HEK293T (cell line): Measurements from ENCODE around the gene WWTR1.

ENCODE experiments used
- CTCF ChIA-PET: fragments of 350-600 bp; formaldehyde crosslinking; extraction: SDS; loops from one replicate; lab custom pipeline; 2021; ENCODE audit warnings: antibody characterized with exemption, inconsistent platforms; lab: Yijun Ruan, JAX
- POLR2A ChIA-PET: fragments of 350-600 bp; formaldehyde crosslinking; extraction: SDS; loops from one replicate; lab custom pipeline; 2020; ENCODE audit warnings: antibody characterized with exemption, inconsistent platforms; lab: Yijun Ruan, JAX
- DNase-seq: peaks from one replicate; pipeline ENCODE4 v3.0.0; 2012; ENCODE audit warnings: mixed read lengths; ENCODE audit errors: extremely low spot score
- ARNT ChIP-seq: fragments of 450-650 bp; IDR thresholded peaks from 2 replicates; pipeline ENCODE4 v1.6.1; 2017; ENCODE audit warnings: mild to moderate bottlenecking
- BHLHE40 ChIP-seq: fragments of 450-650 bp; IDR thresholded peaks from 2 replicates; pipeline ENCODE4 v1.6.1; 2016; ENCODE audit warnings: mild to moderate bottlenecking, moderate library complexity, borderline replicate concordance
- CTBP1 ChIP-seq: fragments of 450-650 bp; IDR thresholded peaks from 2 replicates; pipeline ENCODE4 v1.6.1; 2016; ENCODE audit warnings: borderline replicate concordance
- ELF4 ChIP-seq: fragments of 450-650 bp; IDR thresholded peaks from 2 replicates; pipeline ENCODE4 v1.6.1; 2017; ENCODE audit warnings: antibody characterized with exemption
- FOXA1 ChIP-seq: fragments of 450-650 bp; IDR thresholded peaks from 2 replicates; pipeline ENCODE4 v1.6.1; 2016; ENCODE audit warnings: mild to moderate bottlenecking
- FOXK2 ChIP-seq: fragments of 450-650 bp; IDR thresholded peaks from 2 replicates; pipeline ENCODE4 v1.6.1; 2016; ENCODE audit warnings: mild to moderate bottlenecking
- FOXM1 ChIP-seq: fragments of 450-650 bp; IDR thresholded peaks from 2 replicates; pipeline ENCODE4 v1.6.1; 2017; ENCODE audit warnings: mild to moderate bottlenecking, borderline replicate concordance
- HDGF ChIP-seq: fragments of 450-650 bp; IDR thresholded peaks from 2 replicates; pipeline ENCODE4 v1.6.1; 2017; ENCODE audit warnings: antibody characterized with exemption, borderline replicate concordance
- L3MBTL2 ChIP-seq: fragments of 450-650 bp; conservative IDR thresholded peaks from 2 replicates; pipeline ENCODE4 v1.6.1; 2016; ENCODE audit warnings: mild to moderate bottlenecking
- LEF1 ChIP-seq: fragments of 450-650 bp; IDR thresholded peaks from 2 replicates; pipeline ENCODE4 v1.6.1; 2017; ENCODE audit warnings: mild to moderate bottlenecking, borderline replicate concordance
- NFRKB ChIP-seq: fragments of 450-650 bp; IDR thresholded peaks from 2 replicates; pipeline ENCODE4 v1.6.1; 2016; ENCODE audit warnings: mild to moderate bottlenecking, moderate library complexity
- PKNOX1 ChIP-seq: fragments of 450-650 bp; IDR thresholded peaks from 2 replicates; pipeline ENCODE4 v1.6.1; 2016
- SP1 ChIP-seq: fragments of 450-650 bp; IDR thresholded peaks from 2 replicates; pipeline ENCODE4 v1.6.1; 2017
- SUZ12 ChIP-seq: fragments of 450-650 bp; IDR thresholded peaks from 2 replicates; pipeline ENCODE4 v1.6.1; 2016; ENCODE audit warnings: mild to moderate bottlenecking
- TARDBP ChIP-seq: fragments of 450-650 bp; IDR thresholded peaks from 2 replicates; pipeline ENCODE4 v1.6.1; 2016
- ZNF384 ChIP-seq: fragments of 450-650 bp; IDR thresholded peaks from 2 replicates; pipeline ENCODE4 v1.6.1; 2016

WWTR1 gene

GRCh38 chr3:149506965-149507364 lies 150.9 kb downstream of the WWTR1 start:
- no peak for TF ChIP-seq ARNT
- no peak for TF ChIP-seq SUZ12
- no peak for TF ChIP-seq FOXK2
- TF ChIP-seq BHLHE40, result no peak
- TF ChIP-seq NFRKB, result no peak
- no peak for TF ChIP-seq L3MBTL2
- TF ChIP-seq SP1, result no peak
- no peak for TF ChIP-seq ELF4
- TF ChIP-seq FOXM1, result no peak
- TF ChIP-seq LEF1, result no peak
- no peak for TF ChIP-seq ZNF384
- DNase-seq, result no peak
- POLR2A ChIA-PET, result no interaction called here
- CTCF ChIA-PET, result interaction anchor here (1.3 kb wide), 1 partner anchor 265 kb away, joined by 4 read pairs; no protein-coding TSS in a partner anchor

DNA sequence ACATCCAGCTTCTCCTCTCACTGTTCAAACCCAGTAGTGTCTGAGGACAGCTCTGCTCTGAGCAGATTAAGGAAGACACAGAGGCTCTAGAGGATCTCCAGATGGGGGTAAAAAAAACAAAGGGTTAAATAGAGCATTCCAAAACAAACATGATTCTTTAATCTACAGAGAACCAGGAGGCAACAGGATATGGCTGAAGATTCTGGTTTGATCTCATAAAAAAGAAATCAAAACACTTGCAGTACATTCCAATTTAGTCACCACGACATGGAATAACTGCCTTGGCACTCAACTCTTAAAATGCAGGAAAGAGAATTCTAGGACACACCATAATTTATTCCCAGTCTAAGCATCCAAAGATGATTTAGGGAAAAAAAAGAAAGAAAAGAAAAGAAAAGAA lies 151.3 kb downstream of the WWTR1 start:
- ChIA-PET CTCF (interaction anchor here (1.3 kb wide), 1 partner anchor 265 kb away, joined by 4 read pairs; no protein-coding TSS in a partner anchor), POLR2A (no interaction called here)
- DNase-seq, result no peak

GRCh38 chr3:149502438-149502837 lies 155.4 kb downstream of the WWTR1 start:
- no peak for TF ChIP-seq BHLHE40
- no peak for TF ChIP-seq ELF4
- no peak for TF ChIP-seq HDGF
- no peak for TF ChIP-seq FOXA1
- no peak for TF ChIP-seq L3MBTL2
- CTCF ChIA-PET, result no interaction called here
- DNase-seq, result no peak

More for the DNA sequence above, 151.3 kb downstream of the WWTR1 start:
- TF ChIP-seq PKNOX1 (no peak), LEF1 (no peak), FOXM1 (no peak), ELF4 (no peak), SUZ12 (no peak), BHLHE40 (no peak), FOXA1 (no peak), TARDBP (no peak), FOXK2 (no peak), CTBP1 (no peak), ZNF384 (no peak), NFRKB (no peak), SP1 (no peak)

GRCh38 chr3:149501524-149501923 lies 156.3 kb downstream of the WWTR1 start:
- ChIA-PET CTCF (no interaction called here), POLR2A (interaction anchor here (1.0 kb wide), 1 partner anchor 251 kb away, joined by 4 read pairs; the partner anchor contains the start of gene COMMD2)
- TF ChIP-seq BHLHE40 (no peak), SUZ12 (no peak), FOXM1 (no peak), LEF1 (no peak), L3MBTL2 (no peak), ZNF384 (no peak), ELF4 (no peak), CTBP1 (no peak), PKNOX1 (no peak), NFRKB (no peak), ARNT (no peak), FOXA1 (no peak), HDGF (no peak), TARDBP (no peak), SP1 (no peak), FOXK2 (no peak)
- no peak for DNase-seq

More at GRCh38 chr3:149502438-149502837, 155.4 kb downstream of the WWTR1 start:
- POLR2A ChIA-PET, result no interaction called here

- no peak for TF ChIP-seq SP1
- no peak for TF ChIP-seq ZNF384
- no peak for TF ChIP-seq PKNOX1
- ChIA-PET CTCF (interaction anchor here (0.8 kb wide), 1 partner anchor 274 kb away, joined by 3 read pairs; no protein-coding TSS in a partner anchor), POLR2A (no interaction called here)
- no peak for DNase-seq
Measured at GRCh38 chr3:149497966-149498670, 159.7 kb downstream of the WWTR1 start.

DNA sequence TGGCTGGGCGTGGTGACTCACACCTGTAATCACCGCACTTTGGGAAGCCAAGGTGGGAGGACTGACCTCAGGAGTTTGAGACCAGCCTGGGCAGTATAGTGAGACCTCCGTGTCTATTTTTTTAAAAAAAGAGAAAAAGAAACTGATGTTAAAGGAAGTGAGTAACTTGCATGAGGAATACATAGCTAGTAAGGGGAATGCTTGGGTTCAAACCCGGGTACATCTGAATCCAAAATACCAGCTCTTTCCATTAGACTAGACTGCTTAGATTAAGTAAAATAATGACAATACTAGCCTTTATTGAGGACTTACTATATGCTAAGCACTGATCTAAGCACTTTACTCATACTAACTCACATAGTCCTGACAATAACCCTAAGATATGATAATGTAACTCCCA lies 160.9 kb downstream of the WWTR1 start:
- POLR2A ChIA-PET, result no interaction called here

More for the DNA sequence above, 160.9 kb downstream of the WWTR1 start:
- CTCF ChIA-PET, result interaction anchor here (0.7 kb wide), 1 partner anchor 166 kb away, joined by 4 read pairs; no protein-coding TSS in a partner anchor
- no peak for TF ChIP-seq NFRKB
- no peak for TF ChIP-seq BHLHE40
- TF ChIP-seq CTBP1, result no peak
- TF ChIP-seq LEF1, result no peak
- TF ChIP-seq ARNT, result no peak
- TF ChIP-seq FOXA1, result no peak
- TF ChIP-seq ELF4, result no peak
- no peak for TF ChIP-seq SUZ12
- TF ChIP-seq FOXK2, result no peak
- no peak for TF ChIP-seq FOXM1
- DNase-seq, result no peak
